CD14-positive monocyte (primary cell): ENCODE data around the gene FHOD3. TPM values are rescaled to one million over a fixed set of nuclear protein-coding genes. Genes with fewer than 3 reads are reported as not detected.

Source experiments
- DNase-seq, 3 donors: peaks; one replicate each; pipeline ENCODE4 v3.0.0-alpha.2; 2011 to 2022
- H2AFZ ChIP-seq: 2 replicates; pipeline ENCODE4 v1.6.0; 2012; ENCODE audit warnings: mild to moderate bottlenecking, low read depth, low read length, inconsistent platforms; ENCODE audit not compliant: insufficient read depth, poor library complexity, severe bottlenecking
- H3K27ac ChIP-seq, 2 donors: 1 replicate in 1 of 2; 2 replicates in 1 of 2; pipeline ENCODE4 v1.5.1; 2012 to 2013; ENCODE audit warnings: low read length in 2 of 2, control low read depth in 1 of 2, inconsistent platforms in 1 of 2, low read depth in 1 of 2, mild to moderate bottlenecking in 1 of 2
- H3K27me3 ChIP-seq, 2 donors: one replicate each; pipeline versions ENCODE4 v1.6.0 to v1.6.1; 2011 to 2013; ENCODE audit warnings: low read length in 2 of 2; ENCODE audit not compliant: control insufficient read depth in 2 of 2, insufficient read depth in 2 of 2
- H3K36me3 ChIP-seq, 2 donors: replicated peaks in 1 of 2; 1 replicate in 1 of 2; 2 replicates in 1 of 2; pipeline versions ENCODE4 v1.5.1 to v1.6.1; 2012 to 2013; ENCODE audit warnings: low read length in 2 of 2, control low read depth in 1 of 2, inconsistent platforms in 1 of 2, mild to moderate bottlenecking in 1 of 2; ENCODE audit not compliant: insufficient read depth in 2 of 2, control insufficient read depth in 1 of 2
- H3K4me1 ChIP-seq, 2 donors: 1 replicate in 1 of 2; 2 replicates in 1 of 2; pipeline versions ENCODE4 v1.5.1 to v1.6.1; 2012 to 2013; ENCODE audit warnings: low read length in 2 of 2, control low read depth in 1 of 2, inconsistent platforms in 1 of 2, mild to moderate bottlenecking in 1 of 2, moderate library complexity in 1 of 2; ENCODE audit not compliant: insufficient read depth in 2 of 2, control insufficient read depth in 1 of 2
- H3K4me2 ChIP-seq: replicated peaks from 2 replicates; pipeline ENCODE3; 2012; ENCODE audit warnings: low read length, moderate library complexity, mild to moderate bottlenecking; ENCODE audit not compliant: poor library complexity, severe bottlenecking; ENCODE audit errors: extremely low read depth
- H3K4me3 ChIP-seq, 3 experiments: fragments of 200-600 bp in 1 of 3; sonication (generic) in 1 of 3; replicated peaks in 1 of 3; 1 replicate in 2 of 3; 2 replicates in 1 of 3; pipeline ENCODE4 v1.5.1; 2011 to 2013; ENCODE audit warnings: low read length in 3 of 3, mild to moderate bottlenecking in 3 of 3, control low read depth in 2 of 3, low read depth in 2 of 3, inconsistent platforms in 1 of 3, moderate library complexity in 1 of 3
- H3K79me2 ChIP-seq: 2 replicates; pipeline ENCODE4 v1.6.0; 2012; ENCODE audit warnings: mild to moderate bottlenecking, control low read depth, inconsistent platforms, low read length, moderate library complexity; ENCODE audit not compliant: insufficient read depth
- H3K9ac ChIP-seq: 2 replicates; pipeline ENCODE4 v1.6.0; 2017; ENCODE audit warnings: low read length, mild to moderate bottlenecking; ENCODE audit not compliant: insufficient read depth, poor library complexity, severe bottlenecking
- H3K9me3 ChIP-seq, 2 donors: replicated peaks in 1 of 2; 1 replicate in 1 of 2; 2 replicates in 1 of 2; pipeline versions ENCODE4 v1.5.1 to v1.6.1; 2012 to 2013; ENCODE audit warnings: low read length in 2 of 2, control low read depth in 1 of 2; ENCODE audit not compliant: control insufficient read depth in 1 of 2, insufficient read depth in 1 of 2
- H4K20me1 ChIP-seq: 2 replicates; pipeline ENCODE4 v1.6.0; 2012; ENCODE audit warnings: mild to moderate bottlenecking, low read length, control low read depth, moderate library complexity; ENCODE audit not compliant: insufficient read depth
- H3K27ac Mint-ChIP-seq, 7 donors: one replicate each; pipeline ENCODE4 v1.8.0; 2020; ENCODE audit warnings: mild to moderate bottlenecking in 7 of 7, mixed read lengths in 7 of 7, moderate library complexity in 6 of 7, inconsistent platforms in 2 of 7
- H3K27me3 Mint-ChIP-seq, 3 donors: one replicate each; pipeline ENCODE4 v1.8.0; 2021 to 2022; ENCODE audit warnings: low read depth in 3 of 3, mild to moderate bottlenecking in 3 of 3, mixed read lengths in 3 of 3, moderate library complexity in 3 of 3, inconsistent platforms in 1 of 3
- H3K36me3 Mint-ChIP-seq, 2 donors: one replicate each; pipeline ENCODE4 v1.8.0; 2020; ENCODE audit warnings: mixed read lengths in 2 of 2, inconsistent platforms in 1 of 2, mild to moderate bottlenecking in 1 of 2
- H3K4me1 Mint-ChIP-seq: one replicate; pipeline ENCODE4 v1.8.0; 2020; ENCODE audit warnings: mild to moderate bottlenecking, mixed read lengths
- H3K4me3 Mint-ChIP-seq, 2 donors: one replicate each; pipeline ENCODE4 v1.8.0; 2020; ENCODE audit warnings: mild to moderate bottlenecking in 2 of 2, mixed read lengths in 2 of 2, moderate library complexity in 1 of 2
- H3K9me3 Mint-ChIP-seq, 7 donors: one replicate each; pipeline ENCODE4 v1.8.0; 2020 to 2022; ENCODE audit warnings: mixed read lengths in 7 of 7, mild to moderate bottlenecking in 6 of 7, moderate library complexity in 6 of 7, inconsistent platforms in 2 of 7
- WGBS: methylation state at CpG from one replicate; pipeline ENCODE4 v1.1.5; 2013; ENCODE audit warnings: missing lambda C conversion rate; ENCODE audit not compliant: insufficient coverage; 5-methylcytosine and 5-hydroxymethylcytosine counted together
- intact Hi-C, 2 donors: fragments of 100-400 bp; cut with micrococcal nuclease; formaldehyde crosslinking; loops; one replicate each; pipeline versions ENCODE4 v1.15.0 to v1.15.1; 2023
- polyA plus RNA-seq, 3 donors: library from polyadenylated mRNA; depleted of rRNA in 1 of 3; unstranded in 2 of 3; stranded (reverse) in 1 of 3; fragments of 300-500 nt in 2 of 3; fragments of >200 nt in 1 of 3; fragmentation: Illumina TruSeq in 2 of 3; gene quantifications; 1 replicate in 2 of 3; 2 replicates in 1 of 3; pipeline ENCODE4 v1.2.3, GENCODE V29; 2012 to 2021
- TF ChIP-seq, protein P1 (sequence below): fragments of 200-600 bp; IDR thresholded peaks from one replicate; pipeline ENCODE4 v1.8.0; 2022; ENCODE audit warnings: antibody characterized with exemption, mild to moderate bottlenecking

Gene FHOD3
- polyA plus RNA-seq, 3 donors: not detected

DNA sequence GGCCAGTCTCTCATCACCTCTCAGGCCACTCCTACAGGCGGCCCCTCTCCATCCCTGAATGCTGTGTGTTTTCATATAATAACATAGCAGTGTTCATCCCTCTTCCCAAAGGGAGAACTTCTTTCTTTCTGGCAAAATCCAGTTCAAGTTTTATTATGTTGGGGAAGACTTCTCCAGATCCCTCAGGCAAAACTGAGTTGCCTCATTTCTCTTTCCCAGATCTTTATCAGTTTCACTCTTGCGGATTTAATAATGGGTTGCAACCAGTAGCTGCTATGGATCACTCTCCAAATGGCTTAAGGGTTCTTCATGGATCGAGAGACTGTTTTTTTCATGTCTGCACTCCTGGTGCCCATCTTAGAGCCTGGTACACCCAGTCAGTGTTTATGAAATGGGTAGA is 129.9 kb downstream of the FHOD3 start:
- peaks cover 0 to 8% (median 2%) of the 10 kb centered on the region in 7 donors for H3K9me3 Mint-ChIP-seq

DNA sequence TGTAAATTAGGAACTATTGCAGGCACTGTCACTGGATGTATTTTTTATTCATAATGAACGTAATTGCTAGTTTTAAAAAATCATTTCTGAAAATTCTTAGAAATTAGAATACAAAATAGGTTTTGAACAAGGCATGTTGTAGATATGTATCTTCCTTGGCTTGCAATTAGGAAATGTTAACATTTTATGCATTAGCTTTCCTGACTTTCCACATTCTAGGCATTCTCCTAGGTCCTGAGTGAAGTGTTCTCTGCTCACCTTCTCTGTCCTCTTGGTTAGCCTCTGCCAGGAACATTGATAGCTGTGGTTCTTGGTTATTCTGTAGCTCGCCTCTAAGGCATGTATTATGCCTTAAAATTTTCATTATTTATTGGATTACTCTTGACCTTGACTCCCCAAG is 130.3 kb downstream of the FHOD3 start:
- Histone ChIP-seq H3K79me2 (no peaks in the 10 kb centered on the region), H3K9me3 (no peaks in the 10 kb centered on the region), H4K20me1 (no peaks in the 10 kb centered on the region), H3K27me3 (no peaks in the 10 kb centered on the region), H3K36me3 (no peaks in the 10 kb centered on the region), H3K27ac (no peak overlapping the region), H2AFZ (no peak overlapping the region), H3K4me3 (no peak overlapping the region), H3K4me2 (no peak overlapping the region), H3K4me1 (no peaks in the 10 kb centered on the region), H3K9ac (no peak overlapping the region)
- peaks cover 0 to 6% (median 1%) of the 10 kb centered on the region in 3 donors for H3K27me3 Mint-ChIP-seq
- no peak for DNase-seq
- TF ChIP-seq, protein P1, sequence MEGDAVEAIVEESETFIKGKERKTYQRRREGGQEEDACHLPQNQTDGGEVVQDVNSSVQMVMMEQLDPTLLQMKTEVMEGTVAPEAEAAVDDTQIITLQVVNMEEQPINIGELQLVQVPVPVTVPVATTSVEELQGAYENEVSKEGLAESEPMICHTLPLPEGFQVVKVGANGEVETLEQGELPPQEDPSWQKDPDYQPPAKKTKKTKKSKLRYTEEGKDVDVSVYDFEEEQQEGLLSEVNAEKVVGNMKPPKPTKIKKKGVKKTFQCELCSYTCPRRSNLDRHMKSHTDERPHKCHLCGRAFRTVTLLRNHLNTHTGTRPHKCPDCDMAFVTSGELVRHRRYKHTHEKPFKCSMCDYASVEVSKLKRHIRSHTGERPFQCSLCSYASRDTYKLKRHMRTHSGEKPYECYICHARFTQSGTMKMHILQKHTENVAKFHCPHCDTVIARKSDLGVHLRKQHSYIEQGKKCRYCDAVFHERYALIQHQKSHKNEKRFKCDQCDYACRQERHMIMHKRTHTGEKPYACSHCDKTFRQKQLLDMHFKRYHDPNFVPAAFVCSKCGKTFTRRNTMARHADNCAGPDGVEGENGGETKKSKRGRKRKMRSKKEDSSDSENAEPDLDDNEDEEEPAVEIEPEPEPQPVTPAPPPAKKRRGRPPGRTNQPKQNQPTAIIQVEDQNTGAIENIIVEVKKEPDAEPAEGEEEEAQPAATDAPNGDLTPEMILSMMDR: no peak
- H3K36me3 Mint-ChIP-seq: no peaks in the 10 kb centered on the region
- intact Hi-C loops: no loop called here
- H3K27ac Mint-ChIP-seq: no peak overlapping the region
- H3K4me1 Mint-ChIP-seq: no peaks in the 10 kb centered on the region
- WGBS: no CpG with 5 or more reads among the region's 2 CpGs
- H3K4me3 Mint-ChIP-seq: no peak overlapping the region
- H3K9me3 Mint-ChIP-seq: peaks cover 0 to 8% (median 2%) of the 10 kb centered on the region in 7 donors

More for the DNA sequence above, 129.9 kb downstream of the FHOD3 start:
- WGBS: 100% methylated on average over 1 of the region's 3 CpGs
- Histone ChIP-seq H3K9ac (no peak overlapping the region), H3K4me2 (no peak overlapping the region), H3K36me3 (no peaks in the 10 kb centered on the region), H3K4me3 (no peak overlapping the region), H3K27me3 (no peaks in the 10 kb centered on the region), H4K20me1 (no peaks in the 10 kb centered on the region), H2AFZ (no peak overlapping the region), H3K79me2 (no peaks in the 10 kb centered on the region), H3K4me1 (no peaks in the 10 kb centered on the region), H3K27ac (no peak overlapping the region), H3K9me3 (no peaks in the 10 kb centered on the region)
- Mint-ChIP-seq H3K27me3 (peaks cover 0 to 8% (median 1%) of the 10 kb centered on the region in 3 donors), H3K4me1 (no peaks in the 10 kb centered on the region), H3K4me3 (no peak overlapping the region), H3K27ac (no peak overlapping the region), H3K36me3 (no peaks in the 10 kb centered on the region)
- no peak for DNase-seq
- intact Hi-C loops: no loop called here
- TF ChIP-seq, protein P1: no peak
